Psoas muscle (tissue), 8 donors: Measurements from ENCODE around the gene S100A8. TPM values are rescaled to one million over a fixed set of nuclear protein-coding genes. Genes with fewer than 3 reads are reported as not detected.

Experiments used
- ATAC-seq, 4 donors: fragments of 200-7000 bp; cut with Tn5 transposase; one replicate each; pipeline ENCODE4 v1.9.1; 2020; ENCODE audit warnings: moderate library complexity in 3 of 4, mild to moderate bottlenecking in 2 of 4
- DNase-seq, 2 donors: peaks; one replicate each; pipeline ENCODE4 v3.0.0-alpha.2; 2020
- H3K27ac ChIP-seq: fragments of 200-600 bp; one replicate; pipeline ENCODE4 v1.8.0; 2022
- H3K27me3 ChIP-seq, 3 donors: fragments of 200-600 bp in 1 of 3; one replicate each; pipeline versions ENCODE4 v1.6.1 to v1.8.0; 2013 to 2022; ENCODE audit warnings: low read length in 2 of 3, mild to moderate bottlenecking in 2 of 3, moderate library complexity in 1 of 3; ENCODE audit not compliant: insufficient read depth in 3 of 3
- H3K36me3 ChIP-seq, 2 donors: fragments of 200-600 bp in 1 of 2; one replicate each; pipeline versions ENCODE4 v1.6.1 to v1.8.0; 2013 to 2022; ENCODE audit warnings: low read depth in 1 of 2, mild to moderate bottlenecking in 1 of 2, moderate library complexity in 1 of 2; ENCODE audit not compliant: insufficient read depth in 1 of 2
- H3K4me1 ChIP-seq: fragments of 200-600 bp; one replicate; pipeline ENCODE4 v1.8.0; 2022
- H3K4me3 ChIP-seq: fragments of 200-600 bp; one replicate; pipeline ENCODE4 v1.8.0; 2022; ENCODE audit warnings: mild to moderate bottlenecking
- H3K9me3 ChIP-seq: fragments of 200-600 bp; one replicate; pipeline ENCODE4 v1.8.0; 2022
- WGBS, 3 donors: extraction: QIAGEN DNeasy Blood & Tissue Kit; methylation state at CpG; one replicate each; pipeline versions ENCODE4 v1.1.6 to v1.1.7; 2013; 5-methylcytosine and 5-hydroxymethylcytosine counted together
- intact Hi-C, 2 donors: fragments of 100-400 bp; cut with DNase I; formaldehyde crosslinking; loops; one replicate each; pipeline versions ENCODE4 v1.11.0 to v1.14.2; 2022
- polyA plus RNA-seq, 3 donors: library from polyadenylated mRNA; stranded (reverse); fragments of 200-250 nt; gene quantifications; one replicate each; pipeline ENCODE4 v1.2.3, GENCODE V29; 2013
- total RNA-seq, 4 donors: library from RNA; stranded (reverse); fragmentation: NEBNext Ultra II Directional in 2 of 4; extraction: Animal tissue kit (Norgen Biotek cat#: 25700) in 2 of 4; gene quantifications; one replicate each; pipeline versions ENCODE4 v1.2.1 to v1.2.4, GENCODE V29; 2021 to 2023
- TF ChIP-seq, protein P1 (sequence below): fragments of 200-600 bp; IDR thresholded peaks from one replicate; pipeline ENCODE4 v1.8.0; 2022; ENCODE audit warnings: antibody characterized with exemption
- donor health status: healthy with polysubstance abuse.
- donor health status: DM: no; HTN: no; CAD: no; lungs with moderate emphysema.
- donor health status: Bipolar disorder and iron deficiency.
- donor health status: healthy.
- donor health status: DM: yes; HTN: yes; CAD: no.
- donor health status: DM: no; HTN: no; CAD: no.
- donor health status: DM: no; HTN: no; CAD: no.
- donor health status: DM: yes; HTN: yes; CAD: no.

The S100A8 gene
- total and polyA plus RNA-seq, 7 donors = 16.8 to 57.0 (median 30.6) TPM

DNA sequence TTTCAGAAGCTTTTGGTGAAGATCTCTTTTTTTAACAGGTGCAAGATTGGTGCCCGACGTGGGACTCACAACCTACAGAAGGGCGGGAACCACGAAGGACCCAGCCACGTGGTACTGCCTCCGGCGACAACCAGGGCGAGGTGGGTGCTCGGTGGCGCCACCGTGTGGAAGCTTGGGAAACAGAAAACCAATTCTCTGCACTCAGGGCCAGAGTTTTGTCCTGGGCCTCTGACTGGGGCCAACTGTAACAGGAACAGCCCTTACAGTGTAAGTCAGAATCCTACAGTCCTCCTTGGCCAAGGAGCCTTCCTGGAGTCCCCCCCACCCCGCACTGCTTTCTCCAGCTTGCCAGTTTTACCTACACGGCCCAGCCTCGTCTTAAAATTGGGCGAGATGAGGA, 13.9 kb upstream of the S100A8 start:
- intact Hi-C loops = no loop called here
- peaks cover 0 to 6% (median 0%) of the 10 kb centered on the region in 3 donors for H3K27me3 ChIP-seq
- no peak overlapping the region for H3K27ac ChIP-seq
- no peaks in the 10 kb centered on the region for H3K4me1 ChIP-seq
- ATAC-seq (peak in 3 of 4 donors; percentile 42 to 73 (median 61)), DNase-seq (peak; percentile 28 to 60)
- no peaks in the 10 kb centered on the region for H3K9me3 ChIP-seq
- no peak overlapping the region for H3K4me3 ChIP-seq
- TF ChIP-seq, protein P1, sequence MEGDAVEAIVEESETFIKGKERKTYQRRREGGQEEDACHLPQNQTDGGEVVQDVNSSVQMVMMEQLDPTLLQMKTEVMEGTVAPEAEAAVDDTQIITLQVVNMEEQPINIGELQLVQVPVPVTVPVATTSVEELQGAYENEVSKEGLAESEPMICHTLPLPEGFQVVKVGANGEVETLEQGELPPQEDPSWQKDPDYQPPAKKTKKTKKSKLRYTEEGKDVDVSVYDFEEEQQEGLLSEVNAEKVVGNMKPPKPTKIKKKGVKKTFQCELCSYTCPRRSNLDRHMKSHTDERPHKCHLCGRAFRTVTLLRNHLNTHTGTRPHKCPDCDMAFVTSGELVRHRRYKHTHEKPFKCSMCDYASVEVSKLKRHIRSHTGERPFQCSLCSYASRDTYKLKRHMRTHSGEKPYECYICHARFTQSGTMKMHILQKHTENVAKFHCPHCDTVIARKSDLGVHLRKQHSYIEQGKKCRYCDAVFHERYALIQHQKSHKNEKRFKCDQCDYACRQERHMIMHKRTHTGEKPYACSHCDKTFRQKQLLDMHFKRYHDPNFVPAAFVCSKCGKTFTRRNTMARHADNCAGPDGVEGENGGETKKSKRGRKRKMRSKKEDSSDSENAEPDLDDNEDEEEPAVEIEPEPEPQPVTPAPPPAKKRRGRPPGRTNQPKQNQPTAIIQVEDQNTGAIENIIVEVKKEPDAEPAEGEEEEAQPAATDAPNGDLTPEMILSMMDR = peak; percentile 36
- WGBS, 3 donors = 36 to 45% (median 40%) methylated on average over 15 of the region's 15 CpGs
- no peaks in the 10 kb centered on the region for H3K36me3 ChIP-seq

DNA sequence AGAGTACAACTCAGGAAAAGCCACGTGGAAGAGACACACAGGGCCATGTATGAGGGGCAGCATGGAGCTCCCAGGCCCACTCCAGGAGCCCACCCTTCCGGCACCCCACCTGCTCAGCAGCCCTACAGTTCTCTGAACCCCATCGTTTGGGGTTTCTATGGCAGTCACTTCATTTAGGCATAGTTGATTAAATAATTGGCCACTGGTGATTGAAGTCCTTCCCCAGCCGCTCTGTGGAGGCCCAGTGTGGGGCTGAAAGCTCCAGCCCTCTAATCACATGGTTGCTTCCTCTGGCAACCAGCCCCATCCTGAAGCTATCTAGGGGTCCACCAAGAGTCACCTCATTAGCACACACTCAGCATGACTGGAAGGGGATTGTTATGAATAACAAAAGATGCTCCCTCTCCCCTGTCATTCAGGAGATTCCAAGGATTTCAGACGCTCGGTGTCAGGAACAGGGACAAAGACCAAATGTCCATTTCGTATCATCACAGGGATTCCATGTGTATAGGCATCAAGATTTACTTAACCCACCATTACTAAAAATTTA, 13.3 kb upstream of the S100A8 start:
- ATAC-seq (no peak), DNase-seq (no peak)
- H3K9me3 ChIP-seq = no peaks in the 10 kb centered on the region
- intact Hi-C loops = no loop called here
- TF ChIP-seq, protein P1 = no peak
- WGBS, 3 donors = 69 to 75% (median 73%) methylated on average over 7 of the region's 7 CpGs
- no peak overlapping the region for H3K27ac ChIP-seq
- H3K4me1 ChIP-seq = no peaks in the 10 kb centered on the region
- no peak overlapping the region for H3K4me3 ChIP-seq
- peaks cover 0 to 6% (median 0%) of the 10 kb centered on the region in 3 donors for H3K27me3 ChIP-seq
- H3K36me3 ChIP-seq = no peaks in the 10 kb centered on the region

DNA sequence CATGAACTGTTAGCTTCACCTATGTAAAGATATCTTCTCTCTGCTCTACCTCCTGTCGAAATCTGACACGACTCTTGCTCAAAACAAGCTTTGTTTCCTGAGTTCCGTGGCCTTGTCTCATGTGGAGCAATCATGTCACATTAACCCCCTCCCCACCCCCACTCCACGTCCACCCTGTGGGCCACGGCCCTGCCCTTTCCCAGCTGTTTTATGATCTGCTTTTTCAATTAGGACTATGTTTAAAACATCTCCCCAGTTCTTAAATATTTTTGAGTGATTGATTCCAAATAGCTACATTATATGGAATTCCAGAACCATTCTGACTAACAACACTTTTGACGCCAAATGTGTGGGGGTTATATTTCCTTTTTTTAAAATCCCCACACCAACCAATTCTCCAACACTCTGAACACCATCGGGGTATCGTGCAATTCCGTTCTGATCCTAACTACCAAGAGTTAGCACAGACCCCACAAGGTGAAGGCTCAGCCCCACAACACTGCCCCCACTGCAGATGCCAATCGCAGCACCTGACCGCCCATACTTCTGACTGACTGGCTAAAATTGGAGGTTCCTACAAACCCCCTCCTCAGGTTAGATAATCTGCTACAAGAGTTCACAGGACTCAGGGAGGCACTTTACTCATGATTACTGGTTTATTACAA, 12.7 kb upstream of the S100A8 start:
- intact Hi-C loops = no loop called here
- no peaks in the 10 kb centered on the region for H3K9me3 ChIP-seq
- TF ChIP-seq, protein P1 = no peak
- ATAC-seq = no peak
- H3K36me3 ChIP-seq = no peaks in the 10 kb centered on the region
- H3K4me3 ChIP-seq = no peak overlapping the region
- H3K27ac ChIP-seq = no peak overlapping the region
- 76 to 81% (median 81%) methylated on average over 11 of the region's 11 CpGs for WGBS, 3 donors
- DNase-seq = no peak
- peaks cover 0 to 6% (median 0%) of the 10 kb centered on the region in 3 donors for H3K27me3 ChIP-seq
- no peaks in the 10 kb centered on the region for H3K4me1 ChIP-seq

DNA sequence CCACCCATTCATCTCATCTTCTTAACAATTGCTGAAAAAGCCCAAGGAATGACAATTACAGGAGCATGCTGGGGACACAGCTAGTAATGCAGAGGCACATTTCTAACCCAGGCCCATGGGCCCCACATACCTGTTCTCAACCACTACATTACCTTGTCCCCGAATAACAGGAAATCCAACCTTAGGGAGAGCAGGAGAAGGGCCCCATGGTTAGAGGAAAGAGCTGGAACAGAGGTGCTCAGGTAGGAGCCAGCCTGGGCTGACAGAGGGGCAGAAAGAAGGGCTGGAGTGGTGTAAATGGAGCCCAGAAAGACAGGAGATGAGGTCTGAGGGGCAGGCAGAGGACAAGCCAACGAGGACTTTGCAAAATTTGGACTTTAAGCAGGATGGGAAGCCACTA, 11.4 kb upstream of the S100A8 start:
- Histone ChIP-seq H3K27ac (no peak overlapping the region), H3K9me3 (no peaks in the 10 kb centered on the region), H3K4me3 (no peak overlapping the region), H3K36me3 (no peaks in the 10 kb centered on the region), H3K27me3 (peaks cover 0 to 6% (median 0%) of the 10 kb centered on the region in 3 donors), H3K4me1 (no peaks in the 10 kb centered on the region)
- ATAC-seq (no peak), DNase-seq (no peak)
- intact Hi-C loops = no loop called here
- TF ChIP-seq, protein P1 = no peak
- 41 to 47% (median 43%) methylated on average over 2 of the region's 2 CpGs for WGBS, 3 donors
